Activated CD4-positive, alpha-beta memory T cell treated with anti-CD3 and anti-CD28 coated beads for 36 hours (primary cell): ENCODE data around the gene IL2RA. TPM values are rescaled to one million over a fixed set of nuclear protein-coding genes. Genes with fewer than 3 reads are reported as not detected.
A peak's percentile ranks its signal among the peaks of the same experiment; 100 is the strongest.

ENCODE experiments used
- CTCF ChIA-PET: fragments of 350-600 bp; sonication (Branson Sonifier 250); formaldehyde crosslinking; loops from one replicate; lab custom pipeline; 2021; ENCODE audit warnings: antibody characterized with exemption, inconsistent platforms; lab: Charles Lee
- POLR2A ChIA-PET: fragments of 350-600 bp; sonication (Branson Sonifier 250); formaldehyde crosslinking; loops from one replicate; lab custom pipeline; 2021; ENCODE audit warnings: antibody characterized with exemption; lab: Charles Lee
- DNase-seq: peaks from one replicate; pipeline ENCODE4 v3.0.0-alpha.2; 2020
- H3K27ac Mint-ChIP-seq: one replicate; pipeline ENCODE4 v1.8.0; 2021; ENCODE audit warnings: mixed read lengths
- H3K27me3 Mint-ChIP-seq: one replicate; pipeline ENCODE4 v1.8.0; 2021; ENCODE audit warnings: mixed read lengths
- H3K36me3 Mint-ChIP-seq: one replicate; pipeline ENCODE4 v1.8.0; 2021; ENCODE audit warnings: mixed read lengths
- H3K4me1 Mint-ChIP-seq: one replicate; pipeline ENCODE4 v1.8.0; 2021; ENCODE audit warnings: low read depth, mixed read lengths
- H3K4me3 Mint-ChIP-seq: one replicate; pipeline ENCODE4 v1.8.0; 2021; ENCODE audit warnings: mild to moderate bottlenecking, mixed read lengths
- H3K9me3 Mint-ChIP-seq: one replicate; pipeline ENCODE4 v1.8.0; 2021; ENCODE audit warnings: mixed read lengths
- intact Hi-C: fragments of 100-400 bp; cut with micrococcal nuclease; formaldehyde crosslinking; loops from one replicate; pipeline ENCODE4 v1.15.1; 2023
- total RNA-seq, 2 experiments: library from RNA; stranded (reverse); gene quantifications; one replicate each; pipeline ENCODE4 v1.2.3, GENCODE V29; 2021

The IL2RA gene
- total RNA-seq, 2 experiments from 2014 or later = 961 to 988 TPM

- intact Hi-C loops = loop anchor here (1.0 kb wide), 3 partner anchors 7 to 30 kb away; partner anchors contain the start of gene IL2RA
- H3K36me3 Mint-ChIP-seq = no peaks in the 10 kb centered on the region
- peak; percentile 60 for DNase-seq
- POLR2A ChIA-PET = interaction anchor here (0.7 to 4.4 kb wide), 16 partner anchors 12 to 265 kb away, joined by 3 to 157 read pairs (median 5); partner anchors contain the start of genes IL2RA and PFKFB3
- no peaks in the 10 kb centered on the region for H3K27me3 Mint-ChIP-seq
- CTCF ChIA-PET = interaction anchor here (1.0 to 6.0 kb wide), 13 partner anchors 7 to 565 kb away, joined by 3 to 167 read pairs (median 8); partner anchors contain the start of genes ANKRD16, FBH1, IL2RA and PFKFB3
- peaks cover 4% of the 10 kb centered on the region for H3K9me3 Mint-ChIP-seq
- peak overlapping the region; percentile 94 for H3K27ac Mint-ChIP-seq
- peak overlapping the region; percentile 71 for H3K4me3 Mint-ChIP-seq
- peaks cover 60% of the 10 kb centered on the region for H3K4me1 Mint-ChIP-seq
These were observed 20.6 kb upstream of the IL2RA start for GRCh38 chr10:6082496-6083395.

GRCh38 chr10:6080417-6080973 lies 18.3 kb upstream of the IL2RA start:
- H3K36me3 Mint-ChIP-seq = no peaks in the 10 kb centered on the region
- intact Hi-C loops = no loop called here
- peaks cover 52% of the 10 kb centered on the region for H3K4me1 Mint-ChIP-seq
- peaks cover 4% of the 10 kb centered on the region for H3K9me3 Mint-ChIP-seq
- no peak for DNase-seq
- H3K4me3 Mint-ChIP-seq = no peak overlapping the region
- ChIA-PET CTCF (interaction anchor here (1.7 to 1.8 kb wide), 2 partner anchors 7 to 31 kb away, joined by 6 to 8 read pairs; no protein-coding TSS in a partner anchor), POLR2A (interaction anchor here (4.4 kb wide), 1 partner anchor 19 kb away, joined by 71 read pairs; the partner anchor contains the start of gene IL2RA)
- H3K27ac Mint-ChIP-seq = no peak overlapping the region
- peaks cover 3% of the 10 kb centered on the region for H3K27me3 Mint-ChIP-seq

DNA sequence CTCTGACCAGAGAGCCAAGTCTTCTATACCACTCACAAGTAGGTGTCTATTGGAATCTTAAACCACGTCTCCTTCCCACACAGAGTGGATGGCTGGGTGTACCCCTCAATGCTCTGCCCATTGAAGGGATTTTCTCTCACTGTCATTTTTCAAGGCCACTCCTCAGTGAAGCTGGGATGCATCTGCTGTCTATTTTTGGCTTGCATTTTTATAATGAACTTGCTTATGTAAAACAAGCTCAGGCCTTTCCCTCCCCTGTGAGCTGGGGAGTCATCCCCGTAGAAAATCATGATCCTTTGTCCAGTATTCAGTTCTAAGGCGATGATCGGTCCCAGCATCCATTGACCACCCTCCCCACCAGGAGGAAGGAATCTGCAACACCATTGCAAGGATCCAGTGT lies 16.9 kb upstream of the IL2RA start:
- DNase-seq = no peak
- H3K27ac Mint-ChIP-seq = no peak overlapping the region
- CTCF ChIA-PET = no interaction called here
- H3K27me3 Mint-ChIP-seq = peaks cover 3% of the 10 kb centered on the region
- H3K4me1 Mint-ChIP-seq = peaks cover 59% of the 10 kb centered on the region
- no peak overlapping the region for H3K4me3 Mint-ChIP-seq
- H3K9me3 Mint-ChIP-seq = peaks cover 4% of the 10 kb centered on the region
- H3K36me3 Mint-ChIP-seq = no peaks in the 10 kb centered on the region
- intact Hi-C loops = no loop called here
- POLR2A ChIA-PET = interaction anchor here (14.3 kb wide), 1 partner anchor 28 kb away, joined by 343 read pairs; no protein-coding TSS in a partner anchor

DNA sequence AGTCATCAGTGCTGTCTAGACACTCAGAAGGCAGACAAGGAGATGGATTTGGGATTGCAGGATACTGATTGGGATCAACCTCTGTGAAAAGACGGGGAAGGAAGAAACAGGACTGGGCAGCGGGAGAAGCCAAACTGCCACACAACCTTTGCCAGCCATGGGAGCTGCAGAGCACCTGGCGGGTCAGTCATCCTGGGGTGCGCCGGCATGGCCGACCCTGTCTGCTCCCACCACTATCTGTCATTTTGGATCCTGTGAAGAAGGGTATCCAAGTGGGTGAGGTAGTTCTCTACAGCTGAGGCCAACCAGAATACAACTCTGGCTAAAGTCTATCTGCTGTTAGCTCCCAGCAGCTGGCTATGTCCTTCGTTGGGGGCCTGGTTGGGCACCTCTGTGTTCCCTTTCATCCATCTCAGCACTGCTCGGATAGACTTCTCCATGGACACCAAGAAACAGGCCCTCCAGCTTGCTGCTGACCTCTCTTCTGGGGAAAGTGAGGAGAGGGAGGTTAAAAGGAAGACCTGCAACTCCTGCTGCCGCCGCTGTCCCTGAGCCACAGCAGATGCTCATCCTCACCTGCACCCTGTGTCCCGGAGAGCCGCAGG lies 15.0 kb upstream of the IL2RA start:
- Mint-ChIP-seq H3K4me3 (no peak overlapping the region), H3K36me3 (no peaks in the 10 kb centered on the region), H3K4me1 (peaks cover 59% of the 10 kb centered on the region), H3K27ac (no peak overlapping the region), H3K9me3 (peaks cover 6% of the 10 kb centered on the region), H3K27me3 (peaks cover 3% of the 10 kb centered on the region)
- DNase-seq = no peak
- ChIA-PET POLR2A (interaction anchor here (14.3 kb wide), 1 partner anchor 26 kb away, joined by 343 read pairs; no protein-coding TSS in a partner anchor), CTCF (interaction anchor here (1.9 kb wide), 1 partner anchor 9 kb away, joined by 6 read pairs; no protein-coding TSS in a partner anchor)
- intact Hi-C loops = no loop called here

DNA sequence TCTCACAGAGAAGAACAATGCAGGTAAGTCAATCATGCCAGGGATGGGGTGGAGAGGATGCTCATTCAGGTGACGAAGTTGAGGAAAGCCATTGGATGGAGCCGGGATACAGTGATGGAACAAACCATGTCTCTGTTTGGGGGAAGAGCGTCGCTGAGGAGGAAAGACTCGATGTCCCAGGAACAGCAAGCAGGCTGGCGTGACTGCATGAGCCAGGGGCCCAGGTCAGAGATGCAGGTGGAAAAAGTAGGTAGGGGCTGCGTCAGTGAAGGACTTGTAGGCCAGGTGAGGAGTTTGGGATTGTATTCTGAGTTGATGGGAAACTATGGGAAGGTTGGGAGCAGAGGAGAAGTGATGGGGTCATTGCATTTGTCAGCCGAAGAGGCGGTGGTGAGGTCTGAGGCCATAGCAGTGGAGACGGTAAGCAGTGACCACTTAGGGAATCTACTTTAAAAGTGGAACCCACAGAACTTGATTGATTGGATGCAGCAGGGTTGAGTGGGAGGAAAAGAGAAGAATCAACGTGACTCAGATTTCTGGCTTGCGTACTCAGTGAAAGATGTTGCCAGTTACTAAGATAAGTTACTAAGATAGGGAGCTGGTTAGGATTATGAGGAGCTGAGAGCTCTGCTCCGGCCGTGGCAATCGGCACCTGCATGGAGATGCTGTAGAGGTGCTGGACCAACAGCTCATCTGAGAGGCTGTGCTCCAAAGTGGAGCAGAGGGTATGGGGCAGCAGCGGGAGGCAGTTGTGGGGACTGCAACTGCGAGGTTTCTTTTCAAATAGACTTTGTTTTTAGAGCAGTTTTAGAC lies 12.5 kb upstream of the IL2RA start:
- POLR2A ChIA-PET = interaction anchor here (1.0 to 14.3 kb wide), 5 partner anchors 9 to 24 kb away, joined by 5 to 343 read pairs (median 78); partner anchors contain the start of gene IL2RA
- peaks cover 71% of the 10 kb centered on the region for H3K4me1 Mint-ChIP-seq
- peak overlapping the region; percentile 82 for H3K27ac Mint-ChIP-seq
- CTCF ChIA-PET = interaction anchor here (1.0 to 10.3 kb wide), 3 partner anchors 9 to 12 kb away, joined by 5 to 112 read pairs (median 14); partner anchors contain the start of gene IL2RA
- intact Hi-C loops = loop anchor here (1.0 to 5.0 kb wide), 3 partner anchors 9 to 757 kb away; partner anchors contain the start of gene IL15RA
- DNase-seq = peak; percentile 62
- H3K36me3 Mint-ChIP-seq = no peaks in the 10 kb centered on the region
- H3K27me3 Mint-ChIP-seq = peaks cover 3% of the 10 kb centered on the region
- peak overlapping the region; percentile 73 for H3K4me3 Mint-ChIP-seq
- H3K9me3 Mint-ChIP-seq = peaks cover 2% of the 10 kb centered on the region

DNA sequence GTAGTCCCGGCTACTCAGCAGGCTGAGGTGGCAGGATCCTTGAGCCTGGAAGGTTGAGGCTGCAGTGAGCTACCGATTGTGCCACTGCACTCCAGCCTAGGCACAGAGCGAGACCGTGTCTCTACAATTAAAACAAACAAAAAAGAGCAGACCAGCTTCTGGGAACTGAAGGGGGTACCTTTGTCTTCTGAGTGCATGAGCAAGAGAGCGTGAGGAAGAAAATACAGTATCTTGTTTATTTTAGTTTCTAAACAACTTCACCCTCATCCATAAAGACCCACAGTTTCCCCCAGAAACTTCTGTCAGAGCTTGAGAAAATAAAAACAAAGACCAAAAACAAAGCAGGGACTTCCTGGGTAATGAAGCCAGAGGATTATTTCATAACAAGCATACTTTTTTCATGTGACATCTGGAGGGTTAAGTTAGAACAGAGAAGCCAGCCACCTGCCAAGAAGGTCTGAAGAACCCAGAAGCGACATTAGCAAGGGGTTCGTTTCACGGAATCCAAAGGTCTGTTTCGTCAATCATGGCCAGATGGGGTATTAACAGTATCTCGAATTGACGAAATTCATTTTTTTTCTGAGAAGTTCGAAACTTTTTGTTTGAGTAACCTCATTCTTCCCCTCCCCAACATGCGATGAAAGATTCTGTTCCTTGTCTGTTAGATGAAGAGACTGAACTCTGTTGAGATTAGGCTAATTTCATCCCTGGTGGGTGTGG lies 10.2 kb upstream of the IL2RA start:
- DNase-seq = peak; percentile 67
- ChIA-PET CTCF (interaction anchor here (0.9 to 10.3 kb wide), 9 partner anchors 9 to 130 kb away, joined by 3 to 112 read pairs (median 7); partner anchors contain the start of genes IL2RA and PFKFB3), POLR2A (interaction anchor here (0.6 to 14.3 kb wide), 7 partner anchors 9 to 1629 kb away, joined by 3 to 343 read pairs (median 10); partner anchors contain the start of gene IL2RA)
- H3K9me3 Mint-ChIP-seq = peaks cover 2% of the 10 kb centered on the region
- intact Hi-C loops = loop anchor here (5.0 kb wide), 2 partner anchors 95 to 755 kb away; partner anchors contain the start of gene IL15RA
- peak overlapping the region; percentile 96 for H3K27ac Mint-ChIP-seq
- no peaks in the 10 kb centered on the region for H3K36me3 Mint-ChIP-seq
- peaks cover 91% of the 10 kb centered on the region for H3K4me1 Mint-ChIP-seq
- H3K4me3 Mint-ChIP-seq = peak overlapping the region; percentile 42
- H3K27me3 Mint-ChIP-seq = peaks cover 3% of the 10 kb centered on the region

DNA sequence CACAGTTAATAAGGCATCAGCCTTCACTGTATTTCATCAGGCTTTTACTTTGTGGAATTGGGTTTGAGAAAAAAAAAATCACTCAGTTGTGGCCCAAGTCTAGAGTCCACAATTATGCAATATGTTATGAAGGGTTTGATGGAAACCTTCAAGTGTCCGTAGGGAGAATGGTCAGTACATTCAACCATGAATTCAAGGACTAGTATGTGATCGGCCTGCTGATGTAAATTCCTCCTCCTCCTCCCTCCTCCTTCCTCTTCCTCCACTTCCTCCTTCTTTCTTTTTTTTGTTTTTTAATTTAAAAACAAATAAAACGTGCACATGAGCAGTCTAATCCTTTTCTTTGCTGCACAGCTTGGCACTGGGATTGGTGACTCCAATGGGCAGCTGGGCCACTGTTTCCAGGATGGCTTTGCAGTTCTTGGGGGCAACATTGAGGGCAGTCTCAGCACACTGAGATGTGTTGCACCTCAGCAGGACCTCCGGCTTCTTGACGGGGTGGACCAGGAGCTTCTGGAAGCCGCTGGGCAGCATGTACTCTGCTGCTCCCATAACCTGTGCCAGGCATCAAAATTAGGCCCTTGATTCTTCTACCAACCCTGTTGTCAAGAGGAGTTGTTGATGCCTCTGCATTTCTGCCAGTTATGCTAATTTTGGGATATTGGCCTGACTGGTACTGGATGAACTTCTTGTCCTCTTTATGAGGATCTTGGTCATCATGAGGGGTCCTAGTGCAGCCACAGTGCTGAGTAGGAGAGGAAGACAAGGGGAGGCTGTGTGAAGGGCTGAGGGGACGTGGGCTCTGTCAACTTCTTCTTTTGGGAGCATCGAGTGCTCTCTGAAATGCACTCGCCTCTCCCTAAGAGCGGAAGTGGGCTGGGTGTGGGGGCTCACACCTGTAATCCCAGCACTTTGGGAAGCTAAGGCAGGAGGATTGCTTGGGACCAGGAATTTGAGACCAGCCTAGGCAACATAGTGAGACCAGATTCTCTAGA lies 9.3 kb upstream of the IL2RA start:
- Mint-ChIP-seq H3K4me1 (peaks cover 95% of the 10 kb centered on the region), H3K9me3 (peaks cover 2% of the 10 kb centered on the region), H3K36me3 (no peaks in the 10 kb centered on the region), H3K4me3 (peak overlapping the region; percentile 71), H3K27me3 (peaks cover 2% of the 10 kb centered on the region), H3K27ac (peak overlapping the region; percentile 96)
- intact Hi-C loops = loop anchor here (2.0 to 5.0 kb wide), 3 partner anchors 65 to 754 kb away; partner anchors contain the start of gene IL15RA
- POLR2A ChIA-PET = interaction anchor here (0.6 to 14.3 kb wide), 11 partner anchors 10 to 1630 kb away, joined by 3 to 343 read pairs (median 6); partner anchors contain the start of gene IL2RA
- DNase-seq = no peak
- CTCF ChIA-PET = interaction anchor here (0.6 to 10.3 kb wide), 10 partner anchors 9 to 131 kb away, joined by 3 to 112 read pairs (median 6); partner anchors contain the start of genes IL2RA and PFKFB3

DNA sequence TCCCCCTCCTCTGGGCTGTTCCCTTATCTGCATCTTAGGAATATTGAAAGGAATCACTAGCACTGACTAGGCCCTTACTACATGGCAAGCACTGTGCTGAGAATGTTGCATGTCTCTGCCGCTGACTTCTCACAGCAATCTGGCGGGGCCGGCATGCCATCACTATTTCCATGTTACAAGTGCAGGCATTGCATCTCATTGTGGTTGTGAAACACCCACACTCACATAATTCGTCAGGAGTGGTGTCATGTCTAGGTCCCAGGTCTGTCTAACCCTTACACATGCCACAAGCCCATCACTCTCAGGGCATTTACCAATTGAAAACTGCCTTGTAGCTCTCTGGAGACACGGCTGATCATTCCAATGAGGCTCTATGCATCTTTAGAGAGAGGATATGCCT lies 8.5 kb upstream of the IL2RA start:
- DNase-seq = peak; percentile 90
- intact Hi-C loops = loop anchor here (1.0 to 5.0 kb wide), 4 partner anchors 8 to 753 kb away; partner anchors contain the start of genes IL15RA and IL2RA
- CTCF ChIA-PET = interaction anchor here (0.7 to 10.3 kb wide), 6 partner anchors 11 to 20 kb away, joined by 3 to 112 read pairs (median 10); no protein-coding TSS in a partner anchor
- Mint-ChIP-seq H3K4me1 (peaks cover 95% of the 10 kb centered on the region), H3K27me3 (peaks cover 2% of the 10 kb centered on the region), H3K9me3 (peaks cover 2% of the 10 kb centered on the region), H3K4me3 (peak overlapping the region; percentile 71), H3K36me3 (no peaks in the 10 kb centered on the region), H3K27ac (peak overlapping the region; percentile 96)
- POLR2A ChIA-PET = interaction anchor here (0.9 to 14.3 kb wide), 7 partner anchors 9 to 277 kb away, joined by 3 to 343 read pairs (median 8); partner anchors contain the start of gene IL2RA
